ENCODE measurements around the gene JAKMIP1.

JAKMIP1 gene

DNA sequence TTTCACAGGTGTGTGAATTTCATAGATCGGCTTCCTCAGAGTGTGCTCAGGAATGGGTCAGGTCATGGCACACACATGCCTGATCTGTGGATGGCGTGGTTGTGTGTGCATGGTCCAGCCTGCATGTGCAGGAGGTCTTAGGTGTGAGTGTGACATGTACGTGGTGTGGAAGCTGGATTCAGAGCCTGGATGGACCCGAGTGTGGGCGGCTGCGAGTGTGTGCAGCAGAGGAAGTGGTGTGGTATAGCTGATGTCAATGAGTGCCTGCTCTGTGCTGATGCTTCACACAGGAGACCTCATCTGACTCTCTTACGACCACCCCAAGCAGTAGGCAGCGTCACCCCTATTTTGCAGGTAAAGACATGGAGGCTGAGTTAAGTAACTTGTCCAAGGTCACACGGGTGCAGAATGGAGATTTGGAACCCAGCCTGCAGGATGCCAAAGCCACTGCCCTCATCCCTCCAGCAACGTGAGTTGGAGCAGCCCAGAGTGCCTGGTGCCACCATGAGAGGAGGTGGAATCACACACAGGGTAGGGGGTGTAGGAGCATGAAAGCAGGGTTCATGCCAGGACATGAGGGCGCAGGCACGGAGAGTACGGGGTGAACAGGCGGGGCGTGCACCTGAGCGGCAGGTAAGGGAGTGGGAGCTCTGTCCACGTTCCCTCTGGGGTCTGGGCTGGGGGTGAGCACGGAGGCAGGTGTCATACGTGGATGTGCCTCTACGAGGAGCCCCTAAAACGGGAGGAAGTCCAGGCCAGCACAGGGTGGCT lies 157.9 kb downstream of the JAKMIP1 start:
- no peak for DNase-seq
- TF ChIP-seq POLR2A (IDR thresholded peaks at IDR 0.05; ENCODE audit: low read length), result no peak
- TF ChIP-seq GATA1 (IDR thresholded peaks at IDR 0.05; ENCODE audit: low read depth, low read length), result no peak

DNA sequence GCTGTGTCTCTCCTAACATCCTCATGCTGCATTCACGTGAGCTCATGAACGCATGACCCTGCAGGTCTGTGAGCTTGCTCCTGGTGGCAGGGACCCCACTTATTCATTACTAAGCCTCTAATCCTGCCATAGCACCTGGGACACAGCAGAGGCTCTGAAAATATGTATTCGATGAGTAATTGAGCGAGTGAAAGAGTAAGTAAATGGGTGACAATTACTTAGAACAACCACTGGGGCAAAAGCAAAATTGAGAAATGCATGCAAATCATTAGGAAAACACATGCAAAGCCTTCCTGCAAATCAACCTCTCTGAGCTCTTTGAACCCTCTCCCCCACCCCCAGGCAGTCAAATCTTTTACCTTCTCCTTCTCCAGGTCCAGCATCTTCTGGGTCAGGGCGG lies 158.5 kb downstream of the JAKMIP1 start:
- no peak for DNase-seq
- TF ChIP-seq POLR2A (IDR thresholded peaks at IDR 0.05; ENCODE audit: low read length) (no peak), GATA1 (IDR thresholded peaks at IDR 0.05; ENCODE audit: low read depth, low read length) (no peak)

DNA sequence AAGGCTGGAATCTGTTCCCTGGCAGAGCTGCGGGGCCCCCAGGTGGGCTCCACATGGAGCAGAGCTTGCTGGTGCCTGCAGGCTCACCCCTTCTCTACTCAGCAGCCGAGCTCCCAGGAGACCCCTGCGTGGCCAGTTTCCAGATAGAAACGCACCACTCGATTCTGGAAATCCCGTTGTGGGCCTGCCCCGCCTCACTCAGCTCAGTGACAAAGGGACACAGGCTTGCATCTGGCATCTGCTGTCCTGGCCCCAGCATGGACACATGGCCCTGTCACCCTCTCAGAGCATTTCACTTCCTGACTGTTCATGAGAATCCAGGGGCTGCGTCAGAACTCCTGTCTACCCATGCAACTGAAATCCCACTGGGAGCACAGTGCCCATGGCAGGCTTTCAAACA lies 161.6 kb downstream of the JAKMIP1 start:
- no peak for DNase-seq
- no peak for TF ChIP-seq GATA1 (IDR thresholded peaks at IDR 0.05; ENCODE audit: low read depth, low read length)
- TF ChIP-seq POLR2A (IDR thresholded peaks at IDR 0.05; ENCODE audit: low read length), result no peak

DNA sequence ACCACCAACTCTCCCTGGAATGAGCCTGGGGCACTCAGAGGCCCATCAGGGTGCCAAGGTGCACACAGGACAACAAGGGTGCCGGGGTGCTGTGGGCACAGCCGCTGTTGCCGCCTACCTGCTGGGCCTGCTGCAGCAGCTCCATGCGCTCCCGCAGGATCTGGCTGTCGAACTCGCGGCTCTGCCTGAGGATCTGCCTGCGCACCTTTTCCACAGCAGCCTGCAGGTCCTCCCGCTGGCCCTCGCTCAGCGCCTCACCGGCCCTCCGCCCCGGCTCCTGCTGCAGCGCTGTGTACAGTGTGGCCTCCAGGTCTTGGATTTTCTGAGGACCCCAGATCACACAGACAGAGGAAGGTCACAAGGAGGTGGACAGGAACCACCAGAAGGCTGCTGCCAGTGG lies 164.6 kb downstream of the JAKMIP1 start:
- TF ChIP-seq POLR2A (IDR thresholded peaks at IDR 0.05; ENCODE audit: low read length) (no peak), GATA1 (IDR thresholded peaks at IDR 0.05; ENCODE audit: low read depth, low read length) (no peak)
- no peak for DNase-seq

DNA sequence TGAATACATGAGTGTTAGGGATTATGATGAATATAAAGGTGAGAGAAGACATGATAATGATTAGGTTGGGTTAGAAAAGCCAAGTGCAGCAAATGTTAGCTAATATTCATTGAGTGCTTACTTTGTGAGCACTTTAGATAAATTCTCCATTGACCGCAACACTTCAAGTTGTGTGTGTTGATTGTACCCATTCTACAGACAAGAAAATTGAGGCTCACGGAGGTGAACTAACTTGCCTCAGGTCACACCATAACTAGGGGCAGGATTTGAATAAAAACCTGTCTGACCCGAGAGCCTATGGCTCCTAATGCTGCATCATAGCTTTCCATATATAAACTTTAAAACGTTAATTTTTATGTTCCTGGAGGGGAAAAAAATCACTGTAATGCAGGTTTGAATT lies 167.0 kb downstream of the JAKMIP1 start:
- no peak for DNase-seq
- TF ChIP-seq GATA1 (IDR thresholded peaks at IDR 0.05; ENCODE audit: low read depth, low read length), result no peak
- TF ChIP-seq POLR2A (IDR thresholded peaks at IDR 0.05; ENCODE audit: low read length), result no peak

DNA sequence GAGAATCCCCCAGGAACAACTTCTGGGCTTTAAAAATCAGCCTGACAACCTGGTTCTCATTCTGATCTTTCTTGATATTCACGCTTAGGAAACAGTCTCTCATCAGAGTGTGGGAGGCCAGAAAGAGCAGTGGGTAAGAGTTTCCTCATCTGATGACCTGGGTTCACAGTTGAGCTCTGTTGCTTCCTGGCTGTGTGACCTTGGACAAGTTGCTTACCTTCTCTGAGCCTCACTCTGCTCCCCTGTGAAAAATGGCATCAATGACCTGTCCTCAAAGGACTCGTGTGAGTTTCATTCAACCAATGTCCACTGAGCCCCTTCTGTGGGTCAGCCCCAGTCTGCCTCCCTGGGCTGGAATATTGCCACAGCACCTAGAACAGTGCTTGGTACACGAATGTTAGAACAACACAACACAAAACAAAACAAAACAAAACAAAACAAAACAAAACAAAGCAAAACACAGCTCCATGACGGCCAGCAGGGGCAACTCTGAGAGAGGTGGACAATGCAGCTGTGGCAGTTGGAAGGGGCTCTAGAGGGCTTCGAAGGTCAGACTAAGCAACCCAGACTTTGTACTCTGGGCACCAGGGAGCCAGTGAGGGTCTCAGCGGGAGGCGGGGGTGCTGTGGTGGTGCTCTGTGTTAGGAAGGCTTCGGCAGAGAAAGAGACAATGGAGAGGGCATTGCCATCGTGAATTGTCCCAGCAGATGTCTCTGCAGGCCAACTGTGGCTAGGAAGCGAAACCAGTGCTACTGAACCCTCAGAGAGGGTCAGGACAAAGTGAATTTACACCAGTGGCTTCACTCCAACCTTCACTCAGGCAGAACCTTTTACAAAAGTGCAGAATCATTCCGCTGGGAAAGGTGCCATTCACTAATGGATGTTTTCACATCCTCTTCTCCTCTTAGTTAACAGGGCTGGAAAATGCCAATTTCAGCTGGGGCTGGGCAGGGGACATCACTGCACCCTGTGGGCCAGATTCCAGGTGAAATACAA lies 167.8 kb downstream of the JAKMIP1 start:
- peak in 1 of 2 experiments; percentile 38 for DNase-seq
- TF ChIP-seq POLR2A (IDR thresholded peaks at IDR 0.05; ENCODE audit: low read length) (no peak), GATA1 (IDR thresholded peaks at IDR 0.05; ENCODE audit: low read depth, low read length) (no peak)

DNA sequence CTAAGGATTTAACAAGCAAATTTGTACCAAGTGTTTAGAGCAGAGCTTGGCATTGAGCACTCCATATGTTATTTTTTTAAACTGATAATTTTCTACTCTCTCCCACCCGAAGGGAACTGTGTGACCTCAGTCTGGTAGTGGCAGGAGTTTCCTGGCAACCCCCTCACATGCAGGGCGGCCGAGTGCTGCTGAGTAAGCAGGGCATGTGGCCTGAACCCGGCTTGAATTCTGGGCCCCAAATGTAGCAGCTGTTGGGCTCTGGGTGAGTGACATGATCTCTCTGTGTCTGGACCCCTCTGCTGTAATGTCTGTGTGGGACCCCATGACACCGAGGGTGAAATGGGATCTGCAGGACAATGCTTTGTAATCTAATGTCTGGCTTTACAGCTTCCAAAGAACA lies 168.5 kb downstream of the JAKMIP1 start:
- TF ChIP-seq GATA1 (IDR thresholded peaks at IDR 0.05; ENCODE audit: low read depth, low read length) (no peak), POLR2A (IDR thresholded peaks at IDR 0.05; ENCODE audit: low read length) (no peak)
- no peak for DNase-seq

DNA sequence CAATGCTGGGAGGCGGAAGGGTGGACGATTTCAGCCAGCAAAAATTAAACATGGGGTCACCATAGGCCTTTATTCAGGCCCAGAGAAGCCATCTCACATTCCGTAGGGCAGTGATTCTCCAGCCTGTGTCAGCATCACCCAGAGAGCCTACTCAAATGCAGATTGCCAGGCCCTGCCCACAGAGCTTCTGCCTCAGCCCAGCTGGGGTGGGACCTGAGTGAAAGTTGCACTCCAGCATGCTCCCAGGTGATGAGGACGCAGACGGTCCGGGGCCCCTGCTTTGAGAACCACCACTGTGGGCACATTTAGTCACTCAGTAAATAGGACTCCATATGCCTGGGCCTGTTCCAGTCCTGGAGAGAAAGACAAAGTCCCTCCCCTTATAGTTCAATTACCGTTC lies 169.7 kb downstream of the JAKMIP1 start:
- TF ChIP-seq GATA1 (IDR thresholded peaks at IDR 0.05; ENCODE audit: low read depth, low read length) (no peak), POLR2A (IDR thresholded peaks at IDR 0.05; ENCODE audit: low read length) (no peak)
- DNase-seq, result no peak

DNA sequence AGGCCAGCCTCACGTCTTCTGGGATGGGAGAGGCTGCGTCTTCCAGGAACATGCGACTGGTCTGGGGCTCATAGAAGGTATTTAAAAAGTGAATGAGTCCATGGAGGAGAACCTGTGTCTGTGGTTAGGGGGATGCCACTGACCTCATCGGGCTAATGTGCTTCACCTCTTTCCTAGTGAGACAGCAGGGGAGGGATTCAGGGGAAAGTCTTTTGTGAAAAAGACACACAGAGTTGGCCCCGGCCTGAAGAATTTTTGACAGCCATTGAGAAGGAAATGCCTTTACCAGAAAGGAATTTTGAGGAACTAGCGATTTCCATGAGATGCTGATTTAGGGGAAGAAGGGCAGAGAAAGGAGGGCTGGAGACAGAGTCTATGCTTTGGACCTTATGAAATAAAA lies 171.1 kb downstream of the JAKMIP1 start:
- TF ChIP-seq POLR2A (IDR thresholded peaks at IDR 0.05; ENCODE audit: low read length), result no peak
- no peak for TF ChIP-seq GATA1 (IDR thresholded peaks at IDR 0.05; ENCODE audit: low read depth, low read length)
- no peak for DNase-seq

DNA sequence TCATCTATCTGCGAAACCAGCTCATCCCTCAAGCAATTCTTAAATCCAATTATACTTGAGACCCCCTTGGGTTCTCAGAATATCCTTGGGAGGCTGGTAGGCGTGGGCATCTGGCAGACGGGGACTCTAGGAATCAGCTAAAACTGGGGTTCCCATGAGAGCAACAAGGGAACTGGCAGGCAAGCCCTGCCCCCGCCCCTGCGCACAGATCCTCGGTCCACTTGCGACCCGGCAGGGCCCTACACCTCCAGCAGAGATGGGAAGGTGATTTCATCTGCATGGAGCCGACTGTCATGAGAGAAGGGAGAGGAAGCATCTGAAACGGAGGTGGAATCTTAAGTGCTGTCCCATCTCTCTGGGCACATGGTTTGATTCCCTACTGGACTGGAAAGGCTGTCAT lies 172.2 kb downstream of the JAKMIP1 start:
- TF ChIP-seq POLR2A (IDR thresholded peaks at IDR 0.05; ENCODE audit: low read length) (no peak), GATA1 (IDR thresholded peaks at IDR 0.05; ENCODE audit: low read depth, low read length) (no peak)
- DNase-seq, result no peak

DNA sequence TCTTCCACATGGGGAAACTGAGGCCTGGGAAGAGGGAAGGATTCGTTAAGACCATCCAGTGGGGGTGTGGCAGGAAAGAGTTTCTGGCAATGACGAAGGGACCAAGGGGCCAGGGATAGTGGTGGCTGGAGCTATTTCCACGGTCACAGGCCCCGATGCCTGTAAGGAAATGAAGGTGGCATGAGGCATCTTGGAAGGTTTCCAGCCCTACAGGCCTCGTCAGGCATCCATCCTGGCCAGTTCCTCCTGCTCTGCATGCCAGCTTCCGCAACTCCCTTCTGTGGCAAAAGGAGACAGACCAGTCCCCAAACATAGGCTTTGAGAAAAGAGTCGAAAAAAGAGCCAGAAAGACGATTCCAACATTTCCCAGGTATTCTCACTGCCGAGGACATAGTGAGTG lies 173.0 kb downstream of the JAKMIP1 start:
- no peak for DNase-seq
- TF ChIP-seq POLR2A (IDR thresholded peaks at IDR 0.05; ENCODE audit: low read length) (no peak), GATA1 (IDR thresholded peaks at IDR 0.05; ENCODE audit: low read depth, low read length) (no peak)

DNA sequence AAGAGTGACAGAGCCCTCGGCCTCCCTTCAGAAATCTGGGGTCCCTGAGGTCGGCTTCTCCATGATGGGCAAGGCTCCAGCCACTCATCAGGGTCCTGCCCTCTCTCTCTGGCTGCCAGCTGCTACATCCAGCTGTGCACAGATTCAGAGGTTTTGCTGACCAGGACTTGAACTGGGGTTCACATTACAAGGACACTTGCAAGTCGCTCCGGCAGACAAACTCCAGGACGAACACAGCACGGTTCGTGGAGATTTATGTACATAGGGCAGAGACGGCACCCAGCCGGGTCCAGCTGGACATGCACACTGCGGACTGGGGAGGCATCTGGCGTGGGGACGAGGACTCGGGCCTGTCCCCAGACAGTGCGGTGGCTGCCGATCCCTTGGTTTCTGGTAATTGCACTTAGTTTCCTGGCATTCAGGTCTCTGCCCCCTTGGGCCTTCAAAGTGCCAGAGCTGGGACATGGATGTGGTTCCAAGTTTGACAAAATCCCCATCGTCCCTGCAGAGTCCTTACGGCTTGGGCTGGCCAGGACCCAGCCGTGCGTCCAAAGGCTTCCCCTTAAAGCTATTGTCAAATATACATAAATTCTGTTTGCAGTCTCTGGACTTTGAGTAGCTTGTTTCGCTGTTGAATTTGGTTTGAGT lies 175.9 kb downstream of the JAKMIP1 start:
- TF ChIP-seq GATA1 (IDR thresholded peaks at IDR 0.05; ENCODE audit: low read depth, low read length) (no peak), POLR2A (IDR thresholded peaks at IDR 0.05; ENCODE audit: low read length) (no peak)
- DNase-seq, result no peak

DNA sequence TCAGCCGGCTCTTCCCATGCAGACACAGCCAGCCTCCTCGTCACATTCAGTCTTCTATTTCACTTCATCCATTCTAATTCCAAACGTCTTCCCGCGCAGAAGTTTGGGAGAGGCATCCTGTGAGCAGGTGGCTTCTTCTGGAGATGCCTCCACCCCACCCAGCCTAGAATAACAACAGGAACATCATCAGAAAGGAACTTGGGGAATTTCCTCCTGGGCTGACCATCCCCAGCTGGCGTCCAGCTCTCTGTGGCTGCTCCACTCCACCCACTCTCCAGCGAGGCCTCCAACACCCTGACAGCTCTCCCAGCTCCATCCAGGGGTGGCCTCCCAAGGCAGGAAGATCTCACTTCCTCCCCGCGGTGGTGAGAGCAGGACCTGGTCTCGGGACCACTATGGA lies 176.6 kb downstream of the JAKMIP1 start:
- DNase-seq, result no peak
- TF ChIP-seq POLR2A (IDR thresholded peaks at IDR 0.05; ENCODE audit: low read length), result no peak
- no peak for TF ChIP-seq GATA1 (IDR thresholded peaks at IDR 0.05; ENCODE audit: low read depth, low read length)

Measured in erythroblast (primary cell).